H1 (cell line): ENCODE measurements around the gene NKAIN2. TPM values are rescaled to one million over a fixed set of nuclear protein-coding genes. Genes with fewer than 3 reads are reported as not detected.
"Not testable (repeated sequence)": the region's sequence is repeated elsewhere in the genome, so short reads cannot be mapped to it uniquely, and the experiment has no call there.

ENCODE experiments used
- CTCF ChIA-PET: fragments of 300-600 bp; sonication (Branson Sonifier 250); formaldehyde crosslinking; loops from one replicate; lab custom pipeline; 2021; ENCODE audit not compliant: partially characterized antibody; lab: Charles Lee
- POLR2A ChIA-PET: fragments of 300-600 bp; sonication (Branson Sonifier 250); formaldehyde crosslinking; loops from one replicate; lab custom pipeline; 2021; ENCODE audit warnings: inconsistent platforms; ENCODE audit not compliant: partially characterized antibody; lab: Charles Lee
- DNase-seq, 2 experiments: peaks; one replicate each; pipeline versions ENCODE4 v3.0.0 to v3.0.0-alpha.2; 2010 to 2022; ENCODE audit warnings: low spot score in 2 of 2, low read depth in 1 of 2, mixed read lengths in 1 of 2
- FAIRE-seq: peaks from 2 replicates; lab custom pipeline; 2011; peaks lifted over from hg19 to GRCh38; lab: Jason Lieb, UNC
- H2AFZ ChIP-seq: 2 replicates; pipeline ENCODE4 v1.8.1; 2012; ENCODE audit warnings: low read length, inconsistent platforms
- H2AK5ac ChIP-seq: 2 replicates; pipeline ENCODE4 v1.6.1; 2013; ENCODE audit warnings: low read depth, low read length
- H2BK120ac ChIP-seq: replicated peaks from 2 replicates; pipeline ENCODE3; 2013; ENCODE audit warnings: low read depth, low read length, inconsistent platforms
- H2BK12ac ChIP-seq: 2 replicates; pipeline ENCODE4 v1.6.1; 2013; ENCODE audit warnings: low read depth, low read length
- H2BK15ac ChIP-seq: 2 replicates; pipeline ENCODE4 v1.6.1; 2013; ENCODE audit warnings: low read length
- H2BK20ac ChIP-seq: 2 replicates; pipeline ENCODE4 v1.6.1; 2013; ENCODE audit warnings: low read length
- H2BK5ac ChIP-seq: 2 replicates; pipeline ENCODE4 v1.6.1; 2013; ENCODE audit warnings: low read depth, low read length
- H3K14ac ChIP-seq: 2 replicates; pipeline ENCODE4 v1.6.1; 2013; ENCODE audit warnings: inconsistent platforms; ENCODE audit not compliant: insufficient read length
- H3K18ac ChIP-seq: 2 replicates; pipeline ENCODE4 v1.6.1; 2013; ENCODE audit warnings: low read length; ENCODE audit errors: extremely low read depth
- H3K23ac ChIP-seq: 2 replicates; pipeline ENCODE4 v1.6.1; 2013; ENCODE audit warnings: inconsistent platforms; ENCODE audit not compliant: insufficient read length
- H3K23me2 ChIP-seq: 2 replicates; pipeline ENCODE4 v1.6.1; 2013; ENCODE audit warnings: low read depth, low read length
- H3K27ac ChIP-seq: 2 replicates; pipeline ENCODE4 v1.6.1; 2011; ENCODE audit warnings: low read depth, low read length, inconsistent platforms
- H3K27me3 ChIP-seq, 4 experiments: replicated peaks in 1 of 4; 1 replicate in 1 of 4; 2 replicates in 3 of 4; pipeline versions ENCODE4 v1.6.1 to v1.8.1; 2011 to 2013; ENCODE audit warnings: low read length in 3 of 4, mild to moderate bottlenecking in 3 of 4, inconsistent platforms in 2 of 4, mixed read lengths in 2 of 4, moderate library complexity in 1 of 4; ENCODE audit not compliant: control insufficient read depth in 3 of 4, insufficient read depth in 3 of 4; ENCODE audit errors: extremely low read depth in 1 of 4
- H3K36me3 ChIP-seq, 4 experiments: 2 replicates each; pipeline versions ENCODE4 v1.6.1 to v1.8.1; 2011 to 2013; ENCODE audit warnings: mild to moderate bottlenecking in 4 of 4, low read length in 3 of 4, moderate library complexity in 2 of 4, control low read depth in 1 of 4, inconsistent platforms in 1 of 4; ENCODE audit not compliant: insufficient read depth in 4 of 4, control insufficient read depth in 2 of 4
- H3K4ac ChIP-seq: replicated peaks from 2 replicates; pipeline ENCODE3; 2013; ENCODE audit warnings: low read length, low read depth, mixed read lengths, inconsistent platforms; ENCODE audit not compliant: insufficient read length
- H3K4me1 ChIP-seq, 4 experiments: replicated peaks in 1 of 4; 1 replicate in 1 of 4; 2 replicates in 3 of 4; pipeline versions ENCODE4 v1.6.1 to v1.8.1; 2011 to 2013; ENCODE audit warnings: low read length in 3 of 4, inconsistent platforms in 2 of 4, mixed read lengths in 1 of 4; ENCODE audit not compliant: insufficient read depth in 4 of 4, control insufficient read depth in 3 of 4
- H3K4me2 ChIP-seq, 2 experiments: 2 replicates each; pipeline versions ENCODE4 v1.6.1 to v1.8.1; 2011 to 2013; ENCODE audit warnings: low read depth in 2 of 2, low read length in 2 of 2, control low read depth in 1 of 2, inconsistent platforms in 1 of 2, mild to moderate bottlenecking in 1 of 2; ENCODE audit not compliant: insufficient read depth in 1 of 2
- H3K4me3 ChIP-seq, 4 experiments: fragments of 200-600, 300-600 bp in 1 of 4; sonication (generic), shearing (Covaris generic), sonication (Bioruptor Twin) in 1 of 4; 2 replicates each; pipeline versions ENCODE4 v1.5.1 to v1.8.1; 2011 to 2016; ENCODE audit warnings: low read length in 4 of 4, low read depth in 3 of 4, control low read depth in 2 of 4, inconsistent platforms in 2 of 4, mild to moderate bottlenecking in 2 of 4, mixed read lengths in 1 of 4, moderate library complexity in 1 of 4; ENCODE audit not compliant: insufficient read depth in 2 of 4; ENCODE audit errors: extremely low read depth in 1 of 4
- H3K56ac ChIP-seq: replicated peaks from 2 replicates; pipeline ENCODE3; 2013; ENCODE audit warnings: low read depth, mild to moderate bottlenecking, mixed read lengths, low read length, inconsistent platforms; ENCODE audit not compliant: insufficient read length
- H3K79me1 ChIP-seq: 2 replicates; pipeline ENCODE4 v1.6.1; 2013; ENCODE audit warnings: low read depth, low read length, control low read depth
- H3K79me2 ChIP-seq, 2 experiments: 2 replicates each; pipeline versions ENCODE4 v1.6.1 to v1.8.1; 2012 to 2013; ENCODE audit warnings: low read length in 2 of 2, mild to moderate bottlenecking in 2 of 2, inconsistent platforms in 1 of 2; ENCODE audit not compliant: insufficient read depth in 2 of 2, control insufficient read depth in 1 of 2
- H3K9ac ChIP-seq, 4 experiments: replicated peaks in 1 of 4; 1 replicate in 1 of 4; 2 replicates in 3 of 4; pipeline versions ENCODE4 v1.6.1 to v1.8.1; 2011 to 2013; ENCODE audit warnings: low read depth in 3 of 4, low read length in 3 of 4, control low read depth in 2 of 4, mild to moderate bottlenecking in 2 of 4, moderate library complexity in 2 of 4, inconsistent platforms in 1 of 4; ENCODE audit errors: extremely low read depth in 1 of 4
- H3K9me3 ChIP-seq, 2 experiments: 2 replicates each; pipeline versions ENCODE4 v1.6.1 to v1.8.1; 2012 to 2013; ENCODE audit warnings: mild to moderate bottlenecking in 2 of 2, moderate library complexity in 2 of 2, control low read depth in 1 of 2, inconsistent platforms in 1 of 2, low read depth in 1 of 2, low read length in 1 of 2, mixed read lengths in 1 of 2; ENCODE audit not compliant: insufficient read depth in 2 of 2
- H4K20me1 ChIP-seq, 2 experiments: replicated peaks in 1 of 2; 2 replicates each; pipeline versions ENCODE3 to v1.8.1; 2011 to 2013; ENCODE audit warnings: inconsistent platforms in 2 of 2, low read length in 2 of 2, mild to moderate bottlenecking in 1 of 2; ENCODE audit not compliant: insufficient read depth in 2 of 2, control insufficient read depth in 1 of 2
- H4K5ac ChIP-seq: 2 replicates; pipeline ENCODE4 v1.6.1; 2013; ENCODE audit warnings: low read length, low read depth, mixed read lengths, inconsistent platforms; ENCODE audit not compliant: insufficient read length
- H4K8ac ChIP-seq: 2 replicates; pipeline ENCODE4 v1.8.0; 2013; ENCODE audit warnings: mild to moderate bottlenecking, moderate library complexity, low read length, inconsistent platforms; ENCODE audit not compliant: insufficient read depth; ENCODE audit errors: extremely low read depth
- H4K91ac ChIP-seq: replicated peaks from 2 replicates; pipeline ENCODE3; 2013; ENCODE audit warnings: low read length, mixed read lengths, inconsistent platforms; ENCODE audit not compliant: insufficient read length
- WGBS, 2 experiments: shearing (Covaris generic) in 1 of 2; methylation state at CpG; one replicate each; pipeline versions ENCODE4 v1.1.6 to v1.1.7; 2013 to 2015; ENCODE audit warnings: low lambda C conversion rate in 2 of 2, mixed read lengths in 2 of 2, inconsistent platforms in 1 of 2, low coverage in 1 of 2, missing lambda C conversion rate in 1 of 2; ENCODE audit not compliant: insufficient replicate concordance in 2 of 2, insufficient coverage in 1 of 2, insufficient read length in 1 of 2; ENCODE audit errors: extremely low coverage in 1 of 2, missing lambda C conversion rate in 1 of 2; 5-methylcytosine and 5-hydroxymethylcytosine counted together
- polyA plus RNA-seq, 7 experiments: library from polyadenylated mRNA; depleted of rRNA in 3 of 7; stranded (reverse) in 5 of 7; unstranded in 2 of 7; fragments of >200 nt in 5 of 7; fragments of 200-250 nt in 2 of 7; gene quantifications; 1 replicate in 5 of 7; 2 replicates in 1 of 7; 4 replicates in 1 of 7; pipeline versions ENCODE4 v1.2.1 to v1.2.3, GENCODE V29; 2011 to 2013; ENCODE audit warnings: missing spikeins in 2 of 7, mixed read lengths in 2 of 7
- total RNA-seq: library from RNA; stranded (reverse); fragmentation: NEBNext Ultra II Directional; extraction: Animal tissue kit (Norgen Biotek cat#: 25700); gene quantifications from 2 replicates; pipeline ENCODE4 v1.2.1, GENCODE V29; 2021

The NKAIN2 gene
- total and polyA plus RNA-seq, 2 of the 8 experiments (the other 6 are each of a cell fraction or from before 2014, with no cell fraction given), result 0.20 to 0.34 TPM

DNA sequence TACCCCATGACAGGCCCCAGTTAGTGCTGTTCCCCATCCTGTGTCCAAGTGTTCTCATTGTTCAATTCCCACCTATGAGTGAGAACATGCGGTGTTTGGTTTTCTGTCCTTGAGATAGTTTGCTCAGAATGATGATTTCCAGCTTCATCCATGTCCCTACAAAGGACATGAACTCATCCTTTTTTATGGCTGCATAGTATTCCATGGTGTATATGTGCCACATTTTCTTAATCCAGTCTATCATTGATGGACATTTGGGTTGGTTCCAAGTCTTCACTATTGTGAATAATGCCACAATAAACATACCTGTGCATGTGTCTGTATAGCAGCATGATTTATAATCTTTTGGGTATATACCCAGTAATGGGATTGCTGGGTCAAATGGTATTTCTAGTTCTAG is 218.4 kb downstream of the NKAIN2 start:
- H3K27me3 ChIP-seq, H3K27ac ChIP-seq, POLR2A ChIA-PET, H4K8ac ChIP-seq, FAIRE-seq, H3K4ac ChIP-seq, H3K4me2 ChIP-seq, H3K4me3 ChIP-seq, H3K56ac ChIP-seq, H3K79me1 ChIP-seq, CTCF ChIA-PET, H3K18ac ChIP-seq, H3K4me1 ChIP-seq, H2AK5ac ChIP-seq, H3K14ac ChIP-seq, DNase-seq, H4K5ac ChIP-seq, H2BK12ac ChIP-seq, H4K20me1 ChIP-seq, H3K9me3 ChIP-seq, H3K23ac ChIP-seq, H3K9ac ChIP-seq, H2BK120ac ChIP-seq, H3K79me2 ChIP-seq, H4K91ac ChIP-seq, H2BK15ac ChIP-seq, H3K36me3 ChIP-seq, H2BK20ac ChIP-seq, H2AFZ ChIP-seq, H3K23me2 ChIP-seq, H2BK5ac ChIP-seq: not testable (repeated sequence)
- WGBS, 2 experiments, result 67% methylated on average over 1 of the region's 1 CpG; no CpG with 5 or more reads in 1 of the 2 experiments
